HepG2 (cell line): ENCODE data around the gene ARHGDIG. TPM values are rescaled to one million over a fixed set of nuclear protein-coding genes. Genes with fewer than 3 reads are reported as not detected.
A peak's percentile ranks its signal among the peaks of the same experiment; 100 is the strongest.

Experiments used
- ARID4A ChIP-seq: sonication (generic); formaldehyde crosslinking; IDR thresholded peaks from 2 replicates; pipeline ENCODE4 v1.5.0; 2020; ENCODE audit warnings: mild to moderate bottlenecking, missing genetic modification reagents, borderline replicate concordance
- LBX2 ChIP-seq: sonication (generic); formaldehyde crosslinking; IDR thresholded peaks from 2 replicates; pipeline ENCODE4 v1.5.0; 2020; ENCODE audit warnings: missing genetic modification reagents, mild to moderate bottlenecking, borderline replicate concordance
- MAFG ChIP-seq: sonication (generic); formaldehyde crosslinking; IDR thresholded peaks from 2 replicates; pipeline ENCODE4 v1.5.1; 2020; ENCODE audit warnings: mild to moderate bottlenecking, missing genetic modification reagents
- MTA3 ChIP-seq: sonication (generic); formaldehyde crosslinking; IDR thresholded peaks from 2 replicates; pipeline ENCODE4 v1.4.0; 2020; ENCODE audit warnings: missing genetic modification reagents
- MTF2 ChIP-seq: sonication (generic); formaldehyde crosslinking; IDR thresholded peaks from 2 replicates; pipeline ENCODE4 v1.5.0; 2020; ENCODE audit warnings: missing genetic modification reagents, borderline replicate concordance
- MXD4 ChIP-seq: IDR thresholded peaks from 2 replicates; pipeline ENCODE4 v1.6.1; 2016; ENCODE audit warnings: mild to moderate bottlenecking, missing biosample characterization, missing genetic modification reagents
- MXI1 ChIP-seq: IDR thresholded peaks from 3 replicates; pipeline ENCODE4 v1.6.1; 2012; ENCODE audit warnings: low read depth, low read length, inconsistent platforms, borderline replicate concordance
- NAIF1 ChIP-seq: sonication (generic); formaldehyde crosslinking; IDR thresholded peaks from 2 replicates; pipeline ENCODE4 v1.5.0; 2020; ENCODE audit warnings: mild to moderate bottlenecking, missing genetic modification reagents, borderline replicate concordance
- NFE2 ChIP-seq: sonication (generic); formaldehyde crosslinking; IDR thresholded peaks from 2 replicates; pipeline ENCODE4 v1.4.0; 2020; ENCODE audit warnings: missing genetic modification reagents
- POGZ ChIP-seq: sonication (generic); formaldehyde crosslinking; IDR thresholded peaks from 2 replicates; pipeline ENCODE4 v1.4.0; 2020; ENCODE audit warnings: mild to moderate bottlenecking, missing genetic modification reagents
- RFXAP ChIP-seq: sonication (generic); formaldehyde crosslinking; IDR thresholded peaks from 2 replicates; pipeline ENCODE4 v1.4.0; 2020; ENCODE audit warnings: missing genetic modification reagents, borderline replicate concordance
- SP1 ChIP-seq, 2 experiments: fragments of 450-650 bp in 1 of 2; sonication (generic) in 1 of 2; formaldehyde crosslinking in 1 of 2; IDR thresholded peaks; 2 replicates each; pipeline versions ENCODE4 v1.4.0 to v1.6.1; 2016 to 2020; ENCODE audit warnings: missing genetic modification reagents in 1 of 2
- ZFY ChIP-seq: sonication (generic); formaldehyde crosslinking; IDR thresholded peaks from 2 replicates; pipeline ENCODE4 v1.4.0; 2020; ENCODE audit warnings: missing genetic modification reagents
- ZNF121 ChIP-seq: sonication (generic); formaldehyde crosslinking; IDR thresholded peaks from 2 replicates; pipeline ENCODE4 v1.5.0; 2020; ENCODE audit warnings: mild to moderate bottlenecking, missing genetic modification reagents
- ZNF180 ChIP-seq: sonication (generic); formaldehyde crosslinking; IDR thresholded peaks from 2 replicates; pipeline ENCODE4 v1.4.0; 2020; ENCODE audit warnings: low read depth, missing genetic modification reagents, borderline replicate concordance
- ZNF24 ChIP-seq: fragments of 450-650 bp; IDR thresholded peaks from 2 replicates; pipeline ENCODE4 v1.6.1; 2017; ENCODE audit warnings: antibody characterized with exemption, mild to moderate bottlenecking
- ZNF33B ChIP-seq: sonication (generic); formaldehyde crosslinking; IDR thresholded peaks from 2 replicates; pipeline ENCODE4 v1.5.1; 2020; ENCODE audit warnings: mild to moderate bottlenecking, missing genetic modification reagents
- ZNF569 ChIP-seq: sonication (generic); formaldehyde crosslinking; IDR thresholded peaks from 2 replicates; pipeline ENCODE4 v1.5.0; 2020; ENCODE audit warnings: mild to moderate bottlenecking, missing genetic modification reagents, moderate library complexity, borderline replicate concordance
- ZNF816 ChIP-seq: sonication (generic); formaldehyde crosslinking; IDR thresholded peaks from 2 replicates; pipeline ENCODE4 v1.8.0; 2022; ENCODE audit warnings: missing genetic modification reagents, mild to moderate bottlenecking, borderline replicate concordance
- ZNF883 ChIP-seq: sonication (generic); formaldehyde crosslinking; IDR thresholded peaks from 2 replicates; pipeline ENCODE4 v1.5.1; 2020; ENCODE audit warnings: mild to moderate bottlenecking, missing genetic modification reagents; ENCODE audit errors: not compliant biosample characterization
- polyA plus RNA-seq, 8 experiments: library from polyadenylated mRNA; depleted of rRNA in 3 of 8; stranded (reverse) in 7 of 8; unstranded in 1 of 8; fragments of >200 nt; fragmentation: Illumina TruSeq in 4 of 8; extraction: Trizol in 4 of 8; gene quantifications; 2 replicates each; pipeline versions ENCODE4 v1.2.1 to v1.2.3, GENCODE V29; 2011 to 2016; ENCODE audit warnings: low read depth in 4 of 8, missing spikeins in 1 of 8, mixed read lengths in 1 of 8; ENCODE audit not compliant: insufficient read depth in 1 of 8
- total RNA-seq, 5 experiments: library from RNA; depleted of rRNA; stranded (reverse); fragments of >200 nt; fragmentation: Illumina TruSeq; extraction: Trizol; gene quantifications; 2 replicates each; pipeline ENCODE4 v1.2.3, GENCODE V29; 2016; ENCODE audit warnings: low read depth in 1 of 5
- TF ChIP-seq, protein P1 (sequence below): sonication (generic); formaldehyde crosslinking; IDR thresholded peaks from 2 replicates; pipeline ENCODE4 v1.9.0; 2022; ENCODE audit warnings: missing genetic modification reagents, mild to moderate bottlenecking, borderline replicate concordance
- TF ChIP-seq, protein P2 (sequence below): sonication (generic); formaldehyde crosslinking; IDR thresholded peaks from 2 replicates; pipeline ENCODE4 v1.4.0; 2020; ENCODE audit warnings: mild to moderate bottlenecking, missing genetic modification reagents

The ARHGDIG gene
- total and polyA plus RNA-seq, 2 of the 13 experiments (the other 11 are each of a cell fraction or from before 2014, with no cell fraction given) = 0.24 to 0.48 TPM

- TF ChIP-seq ZNF569 (CRISPR knock-in tag) = no peak
- TF ChIP-seq MTF2 (CRISPR knock-in tag) = 0 out of 2 replicates have a peak, but pooled peaks have one; percentile 64
- TF ChIP-seq POGZ (CRISPR knock-in tag) = no peak
- no peak for TF ChIP-seq ZNF33B
- TF ChIP-seq MTA3 = no peak
- TF ChIP-seq ZNF121 (CRISPR knock-in tag) = no peak
- TF ChIP-seq NFE2 (CRISPR knock-in tag) = no peak
- TF ChIP-seq SP1 (IDR thresholded peaks at IDR 0.05) = no peak
- TF ChIP-seq SP1 (CRISPR knock-in tag; IDR thresholded peaks at IDR 0.05) = no peak
- TF ChIP-seq ZFY (CRISPR knock-in tag) = 0 out of 2 replicates have a peak, but pooled peaks have one; percentile 10
- TF ChIP-seq MAFG = no peak
- no peak for TF ChIP-seq ZNF24
- TF ChIP-seq LBX2 = no peak
- TF ChIP-seq, protein P1, sequence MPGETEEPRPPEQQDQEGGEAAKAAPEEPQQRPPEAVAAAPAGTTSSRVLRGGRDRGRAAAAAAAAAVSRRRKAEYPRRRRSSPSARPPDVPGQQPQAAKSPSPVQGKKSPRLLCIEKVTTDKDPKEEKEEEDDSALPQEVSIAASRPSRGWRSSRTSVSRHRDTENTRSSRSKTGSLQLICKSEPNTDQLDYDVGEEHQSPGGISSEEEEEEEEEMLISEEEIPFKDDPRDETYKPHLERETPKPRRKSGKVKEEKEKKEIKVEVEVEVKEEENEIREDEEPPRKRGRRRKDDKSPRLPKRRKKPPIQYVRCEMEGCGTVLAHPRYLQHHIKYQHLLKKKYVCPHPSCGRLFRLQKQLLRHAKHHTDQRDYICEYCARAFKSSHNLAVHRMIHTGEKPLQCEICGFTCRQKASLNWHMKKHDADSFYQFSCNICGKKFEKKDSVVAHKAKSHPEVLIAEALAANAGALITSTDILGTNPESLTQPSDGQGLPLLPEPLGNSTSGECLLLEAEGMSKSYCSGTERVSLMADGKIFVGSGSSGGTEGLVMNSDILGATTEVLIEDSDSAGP = peak; percentile 22; the same call in 1 of the 2 replicates
- TF ChIP-seq RFXAP (CRISPR knock-in tag) = no peak
- no peak for TF ChIP-seq ZNF180 (CRISPR knock-in tag)
- peak; percentile 29; the same call in 1 of the 2 replicates for TF ChIP-seq ARID4A (CRISPR knock-in tag)
- TF ChIP-seq, protein P2, sequence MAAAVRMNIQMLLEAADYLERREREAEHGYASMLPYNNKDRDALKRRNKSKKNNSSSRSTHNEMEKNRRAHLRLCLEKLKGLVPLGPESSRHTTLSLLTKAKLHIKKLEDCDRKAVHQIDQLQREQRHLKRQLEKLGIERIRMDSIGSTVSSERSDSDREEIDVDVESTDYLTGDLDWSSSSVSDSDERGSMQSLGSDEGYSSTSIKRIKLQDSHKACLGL (CRISPR knock-in tag) = peak; percentile 62; the same call in 1 of the 2 replicates
- TF ChIP-seq MXD4 = peak; percentile 41; the same call in 1 of the 2 replicates
- TF ChIP-seq NAIF1 = no peak
- peak; percentile 61; the same call in 1 of the 3 replicates for TF ChIP-seq MXI1
- TF ChIP-seq ZNF883 (CRISPR knock-in tag) = peak; percentile 24
- no peak for TF ChIP-seq ZNF816 (CRISPR knock-in tag)
Observed at GRCh38 chr16:276426-277077, 3.8 kb upstream of the ARHGDIG start (continued).
